ENCODE measurements around the gene AMPD1.
A peak's percentile ranks its signal among the peaks of the same experiment; 100 is the strongest.

The AMPD1 gene

GRCh38 chr1:114703242-114703641 lies 7.9 kb upstream of the AMPD1 start:
- peaks cover 25% of the 10 kb centered on the region for H3K36me3 ChIP-seq (ENCODE audit: low read depth)
- H3K27me3 ChIP-seq (ENCODE audit: insufficient read depth, poor library complexity, severe bottlenecking) = no peaks in the 10 kb centered on the region
- H3K27ac ChIP-seq (ENCODE audit: poor library complexity, severe bottlenecking) = no peak overlapping the region
- H3K9me3 ChIP-seq (ENCODE audit: severe bottlenecking) = peaks cover 2% of the 10 kb centered on the region
- no peak overlapping the region for H3K4me3 ChIP-seq (ENCODE audit: severe bottlenecking)
- TF ChIP-seq, protein P1, sequence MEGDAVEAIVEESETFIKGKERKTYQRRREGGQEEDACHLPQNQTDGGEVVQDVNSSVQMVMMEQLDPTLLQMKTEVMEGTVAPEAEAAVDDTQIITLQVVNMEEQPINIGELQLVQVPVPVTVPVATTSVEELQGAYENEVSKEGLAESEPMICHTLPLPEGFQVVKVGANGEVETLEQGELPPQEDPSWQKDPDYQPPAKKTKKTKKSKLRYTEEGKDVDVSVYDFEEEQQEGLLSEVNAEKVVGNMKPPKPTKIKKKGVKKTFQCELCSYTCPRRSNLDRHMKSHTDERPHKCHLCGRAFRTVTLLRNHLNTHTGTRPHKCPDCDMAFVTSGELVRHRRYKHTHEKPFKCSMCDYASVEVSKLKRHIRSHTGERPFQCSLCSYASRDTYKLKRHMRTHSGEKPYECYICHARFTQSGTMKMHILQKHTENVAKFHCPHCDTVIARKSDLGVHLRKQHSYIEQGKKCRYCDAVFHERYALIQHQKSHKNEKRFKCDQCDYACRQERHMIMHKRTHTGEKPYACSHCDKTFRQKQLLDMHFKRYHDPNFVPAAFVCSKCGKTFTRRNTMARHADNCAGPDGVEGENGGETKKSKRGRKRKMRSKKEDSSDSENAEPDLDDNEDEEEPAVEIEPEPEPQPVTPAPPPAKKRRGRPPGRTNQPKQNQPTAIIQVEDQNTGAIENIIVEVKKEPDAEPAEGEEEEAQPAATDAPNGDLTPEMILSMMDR (IDR thresholded peaks at IDR 0.05; ENCODE audit: poor library complexity, severe bottlenecking) = no peak
- ATAC-seq (ENCODE audit: low read depth) = no peak
- DNase-seq (ENCODE audit: low spot score) = no peak
- H3K4me1 ChIP-seq (ENCODE audit: insufficient read depth, poor library complexity, severe bottlenecking) = no peaks in the 10 kb centered on the region

DNA sequence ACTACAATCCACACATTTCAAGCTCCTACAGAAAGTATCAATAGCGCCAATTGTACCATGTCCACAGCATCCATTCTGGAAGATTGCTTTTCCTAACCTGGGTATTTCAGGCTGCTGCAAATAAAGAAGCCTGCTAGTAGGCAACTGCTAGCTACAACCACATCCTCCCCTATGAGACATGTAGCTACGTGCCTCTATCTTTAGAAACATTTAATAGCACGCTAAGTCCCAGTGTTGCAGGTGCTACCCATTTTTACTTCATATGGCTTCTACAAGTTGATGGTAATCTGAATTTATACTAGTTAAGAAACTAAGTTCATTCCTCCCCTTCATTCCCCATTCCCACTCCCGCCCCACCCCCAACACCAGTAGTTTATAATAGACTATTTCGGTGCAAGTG lies 7.4 kb upstream of the AMPD1 start:
- no peaks in the 10 kb centered on the region for H3K4me1 ChIP-seq (ENCODE audit: insufficient read depth, poor library complexity, severe bottlenecking)

GRCh38 chr1:114701931-114702330 lies 6.6 kb upstream of the AMPD1 start:
- H3K9me3 ChIP-seq (ENCODE audit: severe bottlenecking) = peaks cover 2% of the 10 kb centered on the region
- no peaks in the 10 kb centered on the region for H3K4me1 ChIP-seq (ENCODE audit: insufficient read depth, poor library complexity, severe bottlenecking)
- no peaks in the 10 kb centered on the region for H3K27me3 ChIP-seq (ENCODE audit: insufficient read depth, poor library complexity, severe bottlenecking)
- ATAC-seq (ENCODE audit: low read depth) = no peak
- peaks cover 12% of the 10 kb centered on the region for H3K36me3 ChIP-seq (ENCODE audit: low read depth)
- H3K27ac ChIP-seq (ENCODE audit: poor library complexity, severe bottlenecking) = no peak overlapping the region
- DNase-seq (ENCODE audit: low spot score) = no peak
- H3K4me3 ChIP-seq (ENCODE audit: severe bottlenecking) = no peak overlapping the region
- TF ChIP-seq, protein P1 (IDR thresholded peaks at IDR 0.05; ENCODE audit: poor library complexity, severe bottlenecking) = no peak

More for the DNA sequence above, 7.4 kb upstream of the AMPD1 start:
- TF ChIP-seq, protein P1 (IDR thresholded peaks at IDR 0.05; ENCODE audit: poor library complexity, severe bottlenecking) = no peak
- Histone ChIP-seq H3K27me3 (ENCODE audit: insufficient read depth, poor library complexity, severe bottlenecking) (no peaks in the 10 kb centered on the region), H3K4me3 (ENCODE audit: severe bottlenecking) (no peak overlapping the region), H3K9me3 (ENCODE audit: severe bottlenecking) (peaks cover 2% of the 10 kb centered on the region), H3K36me3 (ENCODE audit: low read depth) (peaks cover 20% of the 10 kb centered on the region), H3K27ac (ENCODE audit: poor library complexity, severe bottlenecking) (no peak overlapping the region)
- ATAC-seq (ENCODE audit: low read depth) (0 out of 3 replicates have a peak, but pooled peaks have one; percentile 32), DNase-seq (ENCODE audit: low spot score) (no peak)

DNA sequence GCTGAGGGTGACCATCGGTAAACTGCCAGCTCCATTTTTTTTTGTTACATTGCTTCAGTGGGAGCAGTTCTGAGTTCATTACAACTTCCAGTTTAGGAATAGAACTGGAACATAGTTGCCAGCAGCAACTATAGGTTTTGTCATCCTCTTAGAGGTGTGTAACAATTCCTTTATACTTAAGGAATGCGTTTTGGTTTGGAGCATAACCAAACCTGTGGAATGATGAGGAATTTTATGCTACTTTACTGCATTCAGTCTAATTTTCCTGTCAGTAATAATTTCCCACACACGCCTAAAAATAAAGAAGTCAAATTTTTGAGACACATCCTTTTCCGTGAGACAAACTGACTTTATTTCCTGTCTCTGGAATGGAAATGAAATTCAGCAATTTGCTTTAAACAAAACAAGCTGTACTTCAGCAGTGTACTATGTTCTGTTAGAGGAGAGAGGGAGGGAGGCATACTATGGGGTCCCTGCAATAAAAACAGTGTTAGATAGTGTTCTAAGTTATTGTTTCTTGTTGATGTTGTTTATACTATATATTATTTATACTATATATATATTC lies 4.8 kb upstream of the AMPD1 start:
- DNase-seq (ENCODE audit: low spot score) (no peak), ATAC-seq (ENCODE audit: low read depth) (no peak)
- Histone ChIP-seq H3K9me3 (ENCODE audit: severe bottlenecking) (peaks cover 2% of the 10 kb centered on the region), H3K4me1 (ENCODE audit: insufficient read depth, poor library complexity, severe bottlenecking) (no peaks in the 10 kb centered on the region), H3K27me3 (ENCODE audit: insufficient read depth, poor library complexity, severe bottlenecking) (no peaks in the 10 kb centered on the region), H3K4me3 (ENCODE audit: severe bottlenecking) (no peak overlapping the region), H3K36me3 (ENCODE audit: low read depth) (no peaks in the 10 kb centered on the region), H3K27ac (ENCODE audit: poor library complexity, severe bottlenecking) (no peak overlapping the region)
- TF ChIP-seq, protein P1 (IDR thresholded peaks at IDR 0.05; ENCODE audit: poor library complexity, severe bottlenecking) = no peak

- no peaks in the 10 kb centered on the region for H3K27me3 ChIP-seq (ENCODE audit: insufficient read depth, poor library complexity, severe bottlenecking)
- H3K36me3 ChIP-seq (ENCODE audit: low read depth) = no peaks in the 10 kb centered on the region
- H3K4me3 ChIP-seq (ENCODE audit: severe bottlenecking) = no peak overlapping the region
- TF ChIP-seq, protein P1 (IDR thresholded peaks at IDR 0.05; ENCODE audit: poor library complexity, severe bottlenecking) = no peak
- H3K9me3 ChIP-seq (ENCODE audit: severe bottlenecking) = peaks cover under 1% of the 10 kb centered on the region
- ATAC-seq (ENCODE audit: low read depth) (no peak), DNase-seq (ENCODE audit: low spot score) (no peak)
- no peaks in the 10 kb centered on the region for H3K4me1 ChIP-seq (ENCODE audit: insufficient read depth, poor library complexity, severe bottlenecking)
- no peak overlapping the region for H3K27ac ChIP-seq (ENCODE audit: poor library complexity, severe bottlenecking)
These were observed 1.5 kb upstream of the AMPD1 start for GRCh38 chr1:114696810-114697209.

Measured in RWPE2 (cell line).